BE2C (cell line): Measurements from ENCODE around the gene TTC21A.

Source experiments
- DNase-seq: peaks from one replicate; pipeline ENCODE4 v3.0.0-alpha.2; 2020
- H3K27me3 ChIP-seq: fragments of 250-450 bp; sonication (Bioruptor Pico); 2 replicates; pipeline ENCODE4 v1.5.1; 2020; ENCODE audit warnings: mild to moderate bottlenecking
- H3K36me3 ChIP-seq: fragments of 250-450 bp; sonication (Bioruptor Pico); 2 replicates; pipeline ENCODE4 v1.5.1; 2020; ENCODE audit warnings: mild to moderate bottlenecking
- H3K4me1 ChIP-seq: fragments of 250-450 bp; sonication (Bioruptor Pico); 2 replicates; pipeline ENCODE4 v1.5.1; 2020
- H3K4me3 ChIP-seq: 2 replicates; pipeline ENCODE4 v1.5.1; 2011; ENCODE audit warnings: low read depth, low read length
- H3K9me3 ChIP-seq: fragments of 250-450 bp; sonication (Bioruptor Pico); 2 replicates; pipeline ENCODE4 v1.5.1; 2020
- CTCF ChIP-seq: IDR thresholded peaks from 2 replicates; pipeline ENCODE4 v1.5.1; 2012; ENCODE audit warnings: mild to moderate bottlenecking, low read depth, low read length

Gene TTC21A

GRCh38 chr3:39180546-39181346, 73.3 kb downstream of the TTC21A start:
- no peak for TF ChIP-seq CTCF
- no peaks in the 10 kb centered on the region for H3K9me3 ChIP-seq
- H3K36me3 ChIP-seq, result no peaks in the 10 kb centered on the region
- H3K27me3 ChIP-seq, result no peaks in the 10 kb centered on the region
- H3K4me3 ChIP-seq, result peak overlapping the region; percentile 55
- H3K4me1 ChIP-seq, result peaks cover 4% of the 10 kb centered on the region; the same call in 1 of the 2 replicates
- DNase-seq, result peak; percentile 82

DNA sequence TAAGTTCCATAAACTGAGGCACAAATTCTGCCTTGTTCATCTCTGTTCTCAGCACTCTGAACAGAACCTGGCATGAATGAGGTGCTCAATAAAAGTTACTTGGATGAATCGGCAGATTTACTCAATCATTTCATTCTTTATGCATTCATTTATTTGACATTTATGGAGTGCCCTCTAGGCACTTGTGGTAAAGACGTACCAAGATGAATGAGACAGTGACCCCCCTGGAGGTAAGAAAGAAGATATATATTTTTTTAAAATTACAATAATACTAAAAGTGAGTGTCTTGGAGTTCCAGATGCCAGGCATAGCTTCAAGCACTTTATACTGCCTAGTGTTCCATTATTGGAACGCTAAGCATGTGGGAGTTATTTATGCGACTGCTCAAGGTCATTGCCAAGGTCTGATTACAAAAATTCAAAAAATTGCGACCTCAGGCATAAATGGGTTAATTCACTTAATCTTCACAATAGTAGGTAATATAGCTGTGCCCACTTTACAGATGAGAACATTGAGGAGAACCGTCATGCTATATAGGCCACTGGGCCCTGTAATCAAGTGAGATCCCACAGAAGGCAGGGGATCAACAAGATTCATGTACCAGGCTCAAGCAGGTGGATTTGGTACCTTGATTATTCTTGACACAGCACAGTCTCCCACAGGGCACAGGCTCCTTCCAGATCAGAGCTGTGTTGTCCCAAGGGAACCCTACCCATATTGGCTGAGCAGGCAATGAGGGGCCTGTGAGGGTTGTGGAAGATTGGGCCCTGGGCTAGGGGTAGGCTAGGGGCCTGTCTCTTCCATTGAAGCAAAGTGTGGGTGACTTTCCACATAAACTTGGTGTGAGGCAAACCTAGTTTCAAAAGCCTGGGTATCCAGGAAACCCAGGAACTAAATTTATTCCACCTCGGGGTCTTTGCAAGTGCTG, 74.2 kb downstream of the TTC21A start:
- no peak for DNase-seq
- Histone ChIP-seq H3K4me1 (peaks cover 4% of the 10 kb centered on the region; the same call in 1 of the 2 replicates), H3K27me3 (no peaks in the 10 kb centered on the region), H3K4me3 (no peak overlapping the region), H3K9me3 (no peaks in the 10 kb centered on the region), H3K36me3 (no peaks in the 10 kb centered on the region)
- TF ChIP-seq CTCF, result no peak

DNA sequence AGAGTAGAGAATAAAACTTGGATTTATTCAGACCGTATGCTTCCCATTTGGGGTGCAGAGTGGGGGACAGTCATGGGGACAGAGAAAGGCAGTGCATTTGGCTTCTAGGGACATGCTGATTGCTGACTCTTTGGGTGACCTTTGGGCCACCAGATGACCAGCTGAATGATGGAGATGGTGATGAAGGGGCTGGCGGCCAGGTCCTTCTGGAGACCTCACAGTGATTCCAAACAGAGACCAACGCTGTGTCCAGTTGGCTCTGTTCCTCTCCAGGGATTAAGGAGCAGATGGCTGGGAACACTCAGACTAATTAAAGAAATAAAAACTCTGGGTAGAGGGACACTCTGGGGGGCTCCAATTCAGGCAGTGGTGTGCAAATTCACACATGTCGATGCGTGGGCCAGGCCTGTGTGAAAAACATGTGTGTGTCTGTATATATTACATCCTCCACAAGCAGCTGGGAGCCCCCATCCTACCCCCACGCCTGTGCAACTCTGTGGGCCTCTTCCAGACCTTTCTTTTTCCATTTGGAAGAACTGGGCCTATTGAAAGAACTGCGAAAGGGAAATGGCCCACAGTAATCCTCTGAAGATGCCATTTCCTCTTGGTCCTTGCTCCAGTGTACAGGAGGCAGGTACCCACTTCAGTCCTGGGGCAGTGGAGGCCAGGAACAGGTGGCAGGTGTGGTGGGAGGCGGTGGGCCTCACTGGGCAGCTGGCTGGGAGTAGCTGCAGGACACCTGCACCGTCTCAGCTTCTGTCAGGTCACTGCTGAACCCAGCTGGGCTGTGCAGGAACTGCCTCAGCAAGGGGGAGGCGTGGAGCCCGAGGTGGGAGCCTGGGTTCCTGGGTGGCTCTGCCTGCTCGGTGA, 76.0 kb downstream of the TTC21A start:
- Histone ChIP-seq H3K9me3 (no peaks in the 10 kb centered on the region), H3K36me3 (no peaks in the 10 kb centered on the region), H3K4me3 (no peak overlapping the region), H3K4me1 (no peaks in the 10 kb centered on the region; the same call in 1 of the 2 replicates), H3K27me3 (no peaks in the 10 kb centered on the region)
- no peak for TF ChIP-seq CTCF
- DNase-seq, result no peak

- no peak for DNase-seq
- no peaks in the 10 kb centered on the region for H3K36me3 ChIP-seq
- TF ChIP-seq CTCF, result no peak
- no peaks in the 10 kb centered on the region for H3K9me3 ChIP-seq
- H3K4me1 ChIP-seq, result no peaks in the 10 kb centered on the region; the same call in 1 of the 2 replicates
- no peaks in the 10 kb centered on the region for H3K27me3 ChIP-seq
- no peak overlapping the region for H3K4me3 ChIP-seq
Observed at GRCh38 chr3:39184081-39184967, 76.8 kb downstream of the TTC21A start.

- Histone ChIP-seq H3K27me3 (no peaks in the 10 kb centered on the region), H3K9me3 (no peaks in the 10 kb centered on the region), H3K36me3 (no peaks in the 10 kb centered on the region), H3K4me3 (no peak overlapping the region), H3K4me1 (no peaks in the 10 kb centered on the region; the same call in 1 of the 2 replicates)
- no peak for DNase-seq
- TF ChIP-seq CTCF, result no peak
Observed at GRCh38 chr3:39184968-39185285, 77.4 kb downstream of the TTC21A start.
